Osteoblast (primary cell): Measurements from ENCODE around the gene FAM53A. TPM values are rescaled to one million over a fixed set of nuclear protein-coding genes. Genes with fewer than 3 reads are reported as not detected.

Source experiments
- DNase-seq: peaks from one replicate; pipeline ENCODE4 v3.0.0; 2011; ENCODE audit warnings: low spot score, mixed read lengths; ENCODE audit not compliant: insufficient read length; ENCODE audit errors: missing footprints
- H2AFZ ChIP-seq: 2 replicates; pipeline ENCODE4 v1.6.0; 2011; ENCODE audit warnings: mild to moderate bottlenecking, low read length
- H3K27ac ChIP-seq: 2 replicates; pipeline ENCODE4 v1.5.1; 2011; ENCODE audit warnings: mild to moderate bottlenecking, low read depth, low read length, moderate library complexity
- H3K27me3 ChIP-seq: 2 replicates; pipeline ENCODE4 v1.6.0; 2012; ENCODE audit warnings: mild to moderate bottlenecking, control low read depth, inconsistent platforms, low read length, moderate library complexity; ENCODE audit not compliant: insufficient read depth
- H3K36me3 ChIP-seq: 2 replicates; pipeline ENCODE4 v1.5.1; 2011; ENCODE audit warnings: mild to moderate bottlenecking, low read length, control low read depth, moderate library complexity; ENCODE audit not compliant: insufficient read depth
- H3K4me1 ChIP-seq: 2 replicates; pipeline ENCODE4 v1.5.1; 2011; ENCODE audit warnings: mild to moderate bottlenecking, low read length, control low read depth, moderate library complexity; ENCODE audit not compliant: insufficient read depth
- H3K4me2 ChIP-seq: 2 replicates; pipeline ENCODE4 v1.6.0; 2011; ENCODE audit warnings: mild to moderate bottlenecking, low read length; ENCODE audit not compliant: insufficient read depth
- H3K4me3 ChIP-seq: fragments of 200-600 bp; sonication (generic); 3 replicates; pipeline ENCODE4 v1.5.1; 2012; ENCODE audit warnings: mild to moderate bottlenecking, low read length, inconsistent platforms; ENCODE audit not compliant: insufficient read depth
- H3K79me2 ChIP-seq: 2 replicates; pipeline ENCODE4 v1.6.0; 2012; ENCODE audit warnings: mild to moderate bottlenecking, low read length, control low read depth, inconsistent platforms; ENCODE audit not compliant: insufficient read depth
- H3K9me3 ChIP-seq: 2 replicates; pipeline ENCODE4 v1.5.1; 2011; ENCODE audit warnings: low read depth, low read length, control low read depth
- H4K20me1 ChIP-seq: 2 replicates; pipeline ENCODE4 v1.6.0; 2012; ENCODE audit warnings: mild to moderate bottlenecking, low read length, control low read depth; ENCODE audit not compliant: insufficient read depth
- total RNA-seq: library from RNA; depleted of rRNA; stranded (reverse); fragments of >200 nt; gene quantifications from 2 replicates; pipeline ENCODE4 v1.2.3, GENCODE V29; 2012
- TF ChIP-seq, protein P1 (sequence below): IDR thresholded peaks from 2 replicates; pipeline ENCODE4 v1.5.1; 2011; ENCODE audit warnings: mild to moderate bottlenecking, low read depth, low read length, moderate library complexity; ENCODE audit errors: extremely low read depth

FAM53A gene
- total RNA-seq, 1 donor, result 4.3 TPM

DNA sequence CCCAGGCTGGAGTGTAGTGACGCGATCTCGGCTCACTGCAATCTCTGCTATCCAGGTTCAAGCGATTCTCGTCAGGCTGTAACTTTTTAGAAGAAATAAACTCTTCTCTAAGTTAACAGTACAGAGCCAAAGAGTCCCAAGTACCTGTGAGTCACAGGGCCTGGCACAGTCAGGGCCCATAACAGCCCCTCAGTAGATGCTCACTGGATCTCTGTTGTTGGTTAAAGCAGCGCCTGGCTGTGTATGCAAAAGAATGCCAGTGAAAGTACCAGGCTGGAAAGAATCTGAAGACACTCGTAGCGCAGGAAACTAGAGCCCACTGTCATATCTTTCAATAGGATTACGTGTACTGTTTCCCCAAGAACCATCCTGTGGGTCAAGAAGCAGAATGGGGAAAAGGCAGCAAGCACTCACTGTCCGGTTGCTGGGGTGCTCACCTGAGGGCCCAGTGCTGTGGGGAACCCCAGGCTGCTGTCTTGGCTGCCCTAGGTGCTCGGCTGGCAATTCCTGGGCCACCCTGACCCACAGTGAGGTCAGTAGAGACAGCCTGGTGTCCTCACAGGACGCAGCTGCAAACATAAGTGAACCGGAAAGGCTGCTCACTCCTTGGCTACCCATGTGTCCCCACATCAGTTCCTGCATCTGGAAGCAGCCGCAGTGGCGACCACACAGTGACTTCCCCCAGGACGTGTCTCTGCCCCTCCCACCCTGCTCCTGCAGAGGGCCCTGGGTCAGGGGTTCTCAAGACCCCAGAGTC lies 31.1 kb upstream of the FAM53A start:
- Histone ChIP-seq H4K20me1 (peaks cover 40% of the 10 kb centered on the region), H3K4me1 (peaks cover 16% of the 10 kb centered on the region), H3K36me3 (peaks cover 18% of the 10 kb centered on the region), H3K4me2 (no peak overlapping the region), H3K79me2 (peaks cover 62% of the 10 kb centered on the region), H3K27me3 (no peaks in the 10 kb centered on the region), H3K4me3 (no peak overlapping the region), H3K27ac (no peak overlapping the region), H2AFZ (no peak overlapping the region), H3K9me3 (no peaks in the 10 kb centered on the region)
- TF ChIP-seq, protein P1, sequence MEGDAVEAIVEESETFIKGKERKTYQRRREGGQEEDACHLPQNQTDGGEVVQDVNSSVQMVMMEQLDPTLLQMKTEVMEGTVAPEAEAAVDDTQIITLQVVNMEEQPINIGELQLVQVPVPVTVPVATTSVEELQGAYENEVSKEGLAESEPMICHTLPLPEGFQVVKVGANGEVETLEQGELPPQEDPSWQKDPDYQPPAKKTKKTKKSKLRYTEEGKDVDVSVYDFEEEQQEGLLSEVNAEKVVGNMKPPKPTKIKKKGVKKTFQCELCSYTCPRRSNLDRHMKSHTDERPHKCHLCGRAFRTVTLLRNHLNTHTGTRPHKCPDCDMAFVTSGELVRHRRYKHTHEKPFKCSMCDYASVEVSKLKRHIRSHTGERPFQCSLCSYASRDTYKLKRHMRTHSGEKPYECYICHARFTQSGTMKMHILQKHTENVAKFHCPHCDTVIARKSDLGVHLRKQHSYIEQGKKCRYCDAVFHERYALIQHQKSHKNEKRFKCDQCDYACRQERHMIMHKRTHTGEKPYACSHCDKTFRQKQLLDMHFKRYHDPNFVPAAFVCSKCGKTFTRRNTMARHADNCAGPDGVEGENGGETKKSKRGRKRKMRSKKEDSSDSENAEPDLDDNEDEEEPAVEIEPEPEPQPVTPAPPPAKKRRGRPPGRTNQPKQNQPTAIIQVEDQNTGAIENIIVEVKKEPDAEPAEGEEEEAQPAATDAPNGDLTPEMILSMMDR, result no peak
- DNase-seq, result peak; percentile 93

DNA sequence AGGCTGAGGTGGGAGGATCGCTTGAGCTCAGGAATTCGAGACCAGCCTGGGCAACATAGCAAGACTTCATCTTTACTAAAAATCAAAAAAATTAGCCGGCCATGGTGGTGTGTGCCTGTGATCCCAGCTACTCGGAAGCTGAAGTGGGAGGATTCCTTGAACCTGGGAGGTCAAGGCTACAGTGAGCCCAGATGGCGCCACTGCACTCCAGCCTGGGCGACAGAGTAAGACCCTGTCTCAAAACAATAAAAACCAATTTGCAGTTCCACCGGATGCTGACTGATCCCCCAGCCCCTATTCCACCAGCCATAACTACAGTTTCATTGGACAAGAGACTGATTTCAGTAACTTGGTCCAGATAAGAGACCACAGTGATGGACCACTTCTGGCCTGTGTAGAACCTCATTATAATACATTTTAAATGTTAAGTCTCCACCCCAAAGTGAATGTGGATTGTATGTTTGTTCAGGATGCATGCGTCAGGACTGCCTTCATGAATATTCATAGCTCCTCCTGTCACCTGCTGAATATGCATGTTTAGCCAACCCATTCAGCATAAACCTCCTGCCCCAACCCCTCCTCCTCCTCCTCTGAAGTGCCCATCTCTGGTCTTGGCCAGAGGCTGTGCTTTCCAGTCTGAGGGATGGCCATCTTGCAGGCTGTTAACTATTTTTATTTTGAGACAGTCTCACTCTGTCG lies 30.3 kb upstream of the FAM53A start:
- H3K36me3 ChIP-seq, result peaks cover 23% of the 10 kb centered on the region
- H3K4me2 ChIP-seq, result no peak overlapping the region
- H3K27ac ChIP-seq, result no peak overlapping the region
- H3K9me3 ChIP-seq, result no peaks in the 10 kb centered on the region
- H2AFZ ChIP-seq, result no peak overlapping the region
- H3K27me3 ChIP-seq, result no peaks in the 10 kb centered on the region
- peaks cover 62% of the 10 kb centered on the region for H3K79me2 ChIP-seq
- H4K20me1 ChIP-seq, result peaks cover 39% of the 10 kb centered on the region
- TF ChIP-seq, protein P1, result no peak
- no peak overlapping the region for H3K4me3 ChIP-seq
- peak; percentile 64 for DNase-seq
- peaks cover 9% of the 10 kb centered on the region for H3K4me1 ChIP-seq

DNA sequence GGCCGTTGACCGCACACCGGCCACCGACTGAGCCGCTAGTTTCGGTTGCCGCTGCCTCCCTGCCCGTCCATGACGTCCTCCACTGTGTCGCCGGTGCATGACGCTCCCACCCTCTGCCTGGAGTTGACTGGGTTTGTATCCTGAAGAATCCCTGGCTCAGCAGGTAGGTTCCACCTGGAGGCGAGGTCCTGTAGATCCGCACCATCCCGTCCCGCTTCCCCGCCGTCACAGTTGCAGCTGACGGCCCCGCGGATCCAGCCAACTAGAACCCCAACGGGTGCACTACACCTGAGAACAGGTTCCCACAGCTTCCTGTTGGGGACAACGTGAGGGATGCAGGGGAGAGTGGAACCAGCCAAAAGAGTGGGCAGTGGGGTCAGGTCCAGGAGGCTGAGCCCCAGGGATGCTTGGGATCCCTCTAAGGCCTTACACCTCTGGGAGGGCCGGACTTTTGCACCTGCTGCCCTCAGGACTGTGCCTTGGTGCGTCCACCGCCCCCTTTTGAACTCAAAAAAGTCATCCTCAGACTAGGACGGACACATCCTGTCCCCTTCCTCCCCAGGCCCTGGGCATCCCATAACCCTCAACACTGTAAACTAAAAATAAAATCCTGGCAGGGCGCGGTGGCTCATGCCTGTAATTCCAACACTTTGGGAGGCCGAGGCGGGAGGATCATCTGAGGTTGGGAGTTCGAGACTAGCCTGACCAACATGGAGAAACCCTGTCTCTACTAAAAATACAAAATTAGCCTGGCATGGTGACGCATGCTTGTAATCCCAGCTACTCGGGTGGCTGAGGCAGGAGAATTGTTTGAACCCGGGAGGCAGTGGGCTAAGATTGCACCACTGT lies 29.1 kb upstream of the FAM53A start:
- Histone ChIP-seq H3K79me2 (peaks cover 63% of the 10 kb centered on the region), H3K9me3 (no peaks in the 10 kb centered on the region)
- DNase-seq, result no peak

More for the DNA sequence above, 29.1 kb upstream of the FAM53A start:
- Histone ChIP-seq H3K36me3 (peaks cover 15% of the 10 kb centered on the region), H3K4me1 (peaks cover 8% of the 10 kb centered on the region), H3K4me2 (peak overlapping the region; percentile 97), H4K20me1 (peaks cover 35% of the 10 kb centered on the region), H3K27me3 (no peaks in the 10 kb centered on the region), H3K4me3 (peak overlapping the region; percentile 79), H2AFZ (peak overlapping the region; percentile 91), H3K27ac (peak overlapping the region; percentile 92)
- TF ChIP-seq, protein P1, result no peak
